ENCODE measurements around the gene ADAMTS15. TPM values are rescaled to one million over a fixed set of nuclear protein-coding genes. Genes with fewer than 3 reads are reported as not detected.

ADAMTS15 gene
- total RNA-seq, 2 donors from 2014 or later, result 4.0 to 9.9 TPM

GRCh38 chr11:130408401-130408890 lies 40.0 kb upstream of the ADAMTS15 start:
- intact Hi-C loops (cut with DNase I), result no loop called here
- no peak for DNase-seq

GRCh38 chr11:130408901-130409300 lies 39.5 kb upstream of the ADAMTS15 start:
- Histone ChIP-seq H3K36me3 (no peaks in the 10 kb centered on the region), H3K27ac (no peak overlapping the region)
- intact Hi-C loops (cut with DNase I), result no loop called here

More at GRCh38 chr11:130408401-130408890, 40.0 kb upstream of the ADAMTS15 start:
- H3K36me3 ChIP-seq, result no peaks in the 10 kb centered on the region
- no peaks in the 10 kb centered on the region for H3K27me3 ChIP-seq
- H3K4me3 ChIP-seq, result no peak overlapping the region
- H3K9me3 ChIP-seq, result no peaks in the 10 kb centered on the region
- H3K27ac ChIP-seq, result no peak overlapping the region
- no peak overlapping the region for H3K9ac ChIP-seq (ENCODE audit: low read depth in 2 of 2, low read length in 2 of 2)
- TF ChIP-seq CTCF (IDR thresholded peaks at IDR 0.05), result no peak
- H3K4me1 ChIP-seq, result no peaks in the 10 kb centered on the region

GRCh38 chr11:130409594-130410388 lies 38.7 kb upstream of the ADAMTS15 start:
- Histone ChIP-seq H3K36me3 (no peaks in the 10 kb centered on the region), H3K27ac (no peak overlapping the region), H3K9ac (ENCODE audit: low read depth in 2 of 2, low read length in 2 of 2) (no peak overlapping the region), H3K4me1 (no peaks in the 10 kb centered on the region), H3K4me3 (no peak overlapping the region), H3K27me3 (no peaks in the 10 kb centered on the region), H3K9me3 (no peaks in the 10 kb centered on the region)
- DNase-seq, result no peak
- intact Hi-C loops (cut with DNase I), result no loop called here
- TF ChIP-seq CTCF (IDR thresholded peaks at IDR 0.05), result no peak

More at GRCh38 chr11:130408901-130409300, 39.5 kb upstream of the ADAMTS15 start:
- Histone ChIP-seq H3K9me3 (no peaks in the 10 kb centered on the region), H3K9ac (ENCODE audit: low read depth in 2 of 2, low read length in 2 of 2) (no peak overlapping the region), H3K27me3 (no peaks in the 10 kb centered on the region), H3K4me1 (no peaks in the 10 kb centered on the region), H3K4me3 (no peak overlapping the region)
- no peak for TF ChIP-seq CTCF (IDR thresholded peaks at IDR 0.05)
- DNase-seq, result no peak

- Histone ChIP-seq H3K4me1 (no peaks in the 10 kb centered on the region), H3K9ac (ENCODE audit: low read depth in 2 of 2, low read length in 2 of 2) (no peak overlapping the region), H3K27ac (no peak overlapping the region), H3K36me3 (no peaks in the 10 kb centered on the region), H3K9me3 (no peaks in the 10 kb centered on the region), H3K4me3 (no peak overlapping the region), H3K27me3 (no peaks in the 10 kb centered on the region)
- intact Hi-C loops (cut with DNase I), result no loop called here
- no peak for DNase-seq
- TF ChIP-seq CTCF (IDR thresholded peaks at IDR 0.05), result no peak
Measured at GRCh38 chr11:130411223-130411622, 37.2 kb upstream of the ADAMTS15 start.

GRCh38 chr11:130413405-130414106 lies 34.9 kb upstream of the ADAMTS15 start:
- intact Hi-C loops (cut with DNase I), result no loop called here
- no peak for DNase-seq
- Histone ChIP-seq H3K9ac (ENCODE audit: low read depth in 2 of 2, low read length in 2 of 2) (no peak overlapping the region), H3K36me3 (no peaks in the 10 kb centered on the region), H3K4me3 (no peak overlapping the region), H3K27ac (no peak overlapping the region), H3K4me1 (no peaks in the 10 kb centered on the region), H3K27me3 (no peaks in the 10 kb centered on the region), H3K9me3 (no peaks in the 10 kb centered on the region)
- no peak for TF ChIP-seq CTCF (IDR thresholded peaks at IDR 0.05)

Measured in colonic mucosa (tissue), 4 donors.